WTC11 (cell line): ENCODE results near the gene UCP3. TPM values are rescaled to one million over a fixed set of nuclear protein-coding genes. Genes with fewer than 3 reads are reported as not detected.

Source experiments
- ATAC-seq: fragments of 200-7000 bp; cut with Tn5 transposase; 2 replicates; pipeline ENCODE4 v1.10.0; 2021; ENCODE audit warnings: mild to moderate bottlenecking, moderate library complexity
- CTCF ChIA-PET: fragments of 300-600 bp; sonication (Branson Sonifier 250); formaldehyde crosslinking; loops from one replicate; lab custom pipeline; 2021; ENCODE audit warnings: antibody characterized with exemption; lab: Charles Lee
- POLR2A ChIA-PET: fragments of 350-600 bp; sonication (Branson Sonifier 250); formaldehyde crosslinking; loops from one replicate; lab custom pipeline; 2021; ENCODE audit warnings: antibody characterized with exemption; lab: Charles Lee
- DNase-seq: peaks from one replicate; pipeline ENCODE4 v3.0.0; 2021; ENCODE audit warnings: low spot score
- H3K27ac Mint-ChIP-seq: 2 replicates; pipeline ENCODE4 v1.8.0; 2021; ENCODE audit warnings: mixed read lengths
- H3K27me3 Mint-ChIP-seq: 2 replicates; pipeline ENCODE4 v1.8.0; 2021; ENCODE audit warnings: low read depth, mild to moderate bottlenecking, moderate library complexity, mixed read lengths
- H3K36me3 Mint-ChIP-seq: 2 replicates; pipeline ENCODE4 v1.8.0; 2021; ENCODE audit warnings: mixed read lengths
- H3K4me1 Mint-ChIP-seq: 2 replicates; pipeline ENCODE4 v1.8.0; 2022; ENCODE audit warnings: mixed read lengths
- H3K4me3 Mint-ChIP-seq: 2 replicates; pipeline ENCODE4 v1.8.0; 2021; ENCODE audit warnings: mild to moderate bottlenecking, moderate library complexity, mixed read lengths
- H3K9me3 Mint-ChIP-seq: 2 replicates; pipeline ENCODE4 v1.8.0; 2021; ENCODE audit warnings: mixed read lengths
- CREB1 ChIP-seq: sonication (generic); formaldehyde crosslinking; IDR thresholded peaks from 2 replicates; pipeline ENCODE4 v1.8.0; 2023; ENCODE audit warnings: mild to moderate bottlenecking, missing genetic modification reagents
- E2F4 ChIP-seq: sonication (generic); formaldehyde crosslinking; IDR thresholded peaks from 2 replicates; pipeline ENCODE4 v1.8.1; 2022; ENCODE audit warnings: low read depth, mild to moderate bottlenecking, moderate library complexity, missing genetic modification reagents, borderline replicate concordance
- FOXP1 ChIP-seq: sonication (generic); formaldehyde crosslinking; IDR thresholded peaks from 2 replicates; pipeline ENCODE4 v1.8.0; 2022; ENCODE audit warnings: missing genetic modification reagents, mild to moderate bottlenecking, moderate library complexity, borderline replicate concordance
- GTF2I ChIP-seq: fragments of 250-450 bp; sonication (Bioruptor Pico); conservative IDR thresholded peaks from 2 replicates; pipeline ENCODE4 v1.4.0; 2021; ENCODE audit warnings: mild to moderate bottlenecking
- HMGXB4 ChIP-seq: sonication (generic); formaldehyde crosslinking; IDR thresholded peaks from 2 replicates; pipeline ENCODE4 v1.8.1; 2023; ENCODE audit warnings: mild to moderate bottlenecking, moderate library complexity, missing genetic modification reagents
- NFATC4 ChIP-seq: fragments of 250-450 bp; sonication (Bioruptor Pico); IDR thresholded peaks from 2 replicates; pipeline ENCODE4 v1.9.0; 2021; ENCODE audit warnings: mild to moderate bottlenecking
- NFE2L1 ChIP-seq: sonication (generic); formaldehyde crosslinking; IDR thresholded peaks from 2 replicates; pipeline ENCODE4 v1.8.1; 2023; ENCODE audit warnings: missing genetic modification reagents
- NFYB ChIP-seq: sonication (generic); formaldehyde crosslinking; conservative IDR thresholded peaks from 2 replicates; pipeline ENCODE4 v1.8.0; 2022; ENCODE audit warnings: low read depth, missing genetic modification reagents
- NR1H2 ChIP-seq: sonication (generic); formaldehyde crosslinking; IDR thresholded peaks from 2 replicates; pipeline ENCODE4 v1.9.0; 2021; ENCODE audit warnings: mild to moderate bottlenecking, moderate library complexity, missing genetic modification reagents
- OVOL2 ChIP-seq: fragments of 250-450 bp; sonication (Bioruptor Pico); IDR thresholded peaks from 2 replicates; pipeline ENCODE4 v1.9.0; 2021; ENCODE audit warnings: mild to moderate bottlenecking, borderline replicate concordance
- ZBTB43 ChIP-seq: sonication (generic); formaldehyde crosslinking; IDR thresholded peaks from 2 replicates; pipeline ENCODE4 v1.8.1; 2023; ENCODE audit warnings: mild to moderate bottlenecking, missing genetic modification reagents
- ZNF138 ChIP-seq: sonication (generic); formaldehyde crosslinking; conservative IDR thresholded peaks from 2 replicates; pipeline ENCODE4 v1.8.1; 2022; ENCODE audit warnings: mild to moderate bottlenecking, moderate library complexity, missing genetic modification reagents
- ZNF219 ChIP-seq: sonication (generic); formaldehyde crosslinking; IDR thresholded peaks from 2 replicates; pipeline ENCODE4 v1.8.0; 2023; ENCODE audit warnings: missing genetic modification reagents, mild to moderate bottlenecking, borderline replicate concordance
- ZNF317 ChIP-seq: sonication (generic); formaldehyde crosslinking; IDR thresholded peaks from 2 replicates; pipeline ENCODE4 v1.8.1; 2023; ENCODE audit warnings: low read depth, mild to moderate bottlenecking, moderate library complexity, missing genetic modification reagents, borderline replicate concordance
- ZNF423 ChIP-seq: fragments of 250-450 bp; sonication (Bioruptor Pico); IDR thresholded peaks from 2 replicates; pipeline ENCODE4 v2.1.2; 2022; ENCODE audit warnings: mild to moderate bottlenecking, moderate library complexity
- ZNF512 ChIP-seq: sonication (generic); formaldehyde crosslinking; IDR thresholded peaks from 2 replicates; pipeline ENCODE4 v1.8.1; 2022; ENCODE audit warnings: missing genetic modification reagents, borderline replicate concordance
- total RNA-seq: library from RNA; stranded (reverse); gene quantifications from 3 replicates; pipeline ENCODE4 v1.2.3, GENCODE V29; 2021
- TF ChIP-seq, protein P1 (sequence below): sonication (generic); formaldehyde crosslinking; IDR thresholded peaks from 2 replicates; pipeline ENCODE4 v1.8.1; 2023; ENCODE audit warnings: mild to moderate bottlenecking, missing genetic modification reagents, moderate library complexity
- TF ChIP-seq, protein P2 (sequence below): fragments of 250-450 bp; sonication (Bioruptor Pico); IDR thresholded peaks from 2 replicates; pipeline ENCODE4 v1.9.0; 2021; ENCODE audit warnings: mild to moderate bottlenecking
- TF ChIP-seq, protein P3 (sequence below): fragments of 250-450 bp; sonication (Bioruptor Pico); IDR thresholded peaks from 2 replicates; pipeline ENCODE4 v1.8.0; 2021; ENCODE audit warnings: mild to moderate bottlenecking
- TF ChIP-seq, protein P4 (sequence below): sonication (generic); formaldehyde crosslinking; IDR thresholded peaks from 2 replicates; pipeline ENCODE4 v1.8.1; 2022; ENCODE audit warnings: mild to moderate bottlenecking, moderate library complexity, missing genetic modification reagents

UCP3 gene
- total RNA-seq, 1 experiment from 2014 or later, result 0.55 TPM

DNA sequence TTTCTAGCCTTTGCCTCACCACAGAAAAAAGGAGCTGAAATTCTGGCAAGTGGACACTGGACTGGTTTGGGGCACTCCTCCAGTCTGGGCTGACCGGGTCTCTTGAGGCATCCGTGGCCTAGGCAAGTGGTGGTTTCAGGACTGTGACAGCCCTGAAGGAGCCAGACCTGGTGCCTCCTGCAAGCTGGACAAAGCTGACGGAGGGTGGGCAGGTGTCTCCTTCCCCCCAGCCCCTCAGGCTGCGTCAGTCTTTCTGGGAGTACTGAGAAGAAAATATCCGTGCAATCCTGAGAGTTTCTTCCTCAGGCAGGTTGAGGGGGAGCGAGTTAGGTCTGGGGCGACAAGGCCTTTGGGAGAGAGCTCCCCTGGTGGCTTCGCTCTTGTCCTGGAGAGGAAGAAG, 4.3 kb upstream of the UCP3 start:
- POLR2A ChIA-PET, result no interaction called here
- no peaks in the 10 kb centered on the region for H3K27me3 Mint-ChIP-seq
- no peak for DNase-seq
- TF ChIP-seq FOXP1 (CRISPR knock-in tag), result no peak
- TF ChIP-seq, protein P1, sequence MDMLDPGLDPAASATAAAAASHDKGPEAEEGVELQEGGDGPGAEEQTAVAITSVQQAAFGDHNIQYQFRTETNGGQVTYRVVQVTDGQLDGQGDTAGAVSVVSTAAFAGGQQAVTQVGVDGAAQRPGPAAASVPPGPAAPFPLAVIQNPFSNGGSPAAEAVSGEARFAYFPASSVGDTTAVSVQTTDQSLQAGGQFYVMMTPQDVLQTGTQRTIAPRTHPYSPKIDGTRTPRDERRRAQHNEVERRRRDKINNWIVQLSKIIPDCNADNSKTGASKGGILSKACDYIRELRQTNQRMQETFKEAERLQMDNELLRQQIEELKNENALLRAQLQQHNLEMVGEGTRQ (CRISPR knock-in tag), result no peak
- TF ChIP-seq NFE2L1 (CRISPR knock-in tag), result no peak
- TF ChIP-seq GTF2I, result no peak
- TF ChIP-seq NR1H2 (CRISPR knock-in tag), result no peak
- TF ChIP-seq, protein P2, sequence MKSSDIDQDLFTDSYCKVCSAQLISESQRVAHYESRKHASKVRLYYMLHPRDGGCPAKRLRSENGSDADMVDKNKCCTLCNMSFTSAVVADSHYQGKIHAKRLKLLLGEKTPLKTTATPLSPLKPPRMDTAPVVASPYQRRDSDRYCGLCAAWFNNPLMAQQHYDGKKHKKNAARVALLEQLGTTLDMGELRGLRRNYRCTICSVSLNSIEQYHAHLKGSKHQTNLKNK (CRISPR knock-in tag), result no peak
- no peak for TF ChIP-seq HMGXB4
- no peak for TF ChIP-seq OVOL2 (CRISPR knock-in tag)
- TF ChIP-seq, protein P3, sequence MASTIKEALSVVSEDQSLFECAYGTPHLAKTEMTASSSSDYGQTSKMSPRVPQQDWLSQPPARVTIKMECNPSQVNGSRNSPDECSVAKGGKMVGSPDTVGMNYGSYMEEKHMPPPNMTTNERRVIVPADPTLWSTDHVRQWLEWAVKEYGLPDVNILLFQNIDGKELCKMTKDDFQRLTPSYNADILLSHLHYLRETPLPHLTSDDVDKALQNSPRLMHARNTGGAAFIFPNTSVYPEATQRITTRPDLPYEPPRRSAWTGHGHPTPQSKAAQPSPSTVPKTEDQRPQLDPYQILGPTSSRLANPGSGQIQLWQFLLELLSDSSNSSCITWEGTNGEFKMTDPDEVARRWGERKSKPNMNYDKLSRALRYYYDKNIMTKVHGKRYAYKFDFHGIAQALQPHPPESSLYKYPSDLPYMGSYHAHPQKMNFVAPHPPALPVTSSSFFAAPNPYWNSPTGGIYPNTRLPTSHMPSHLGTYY (CRISPR knock-in tag), result no peak
- no peak for TF ChIP-seq NFYB (CRISPR knock-in tag)
- no peak for TF ChIP-seq CREB1 (CRISPR knock-in tag)
- no peak for TF ChIP-seq E2F4 (CRISPR knock-in tag)
- TF ChIP-seq, all 79 proteins: peak for 0
- H3K36me3 Mint-ChIP-seq, result peaks cover 7% of the 10 kb centered on the region
- H3K27ac Mint-ChIP-seq, result no peak overlapping the region
- no peaks in the 10 kb centered on the region for H3K9me3 Mint-ChIP-seq
- H3K4me1 Mint-ChIP-seq, result peaks cover 7% of the 10 kb centered on the region
- no peak for ATAC-seq
- no peak overlapping the region for H3K4me3 Mint-ChIP-seq
- CTCF ChIA-PET, result no interaction called here

DNA sequence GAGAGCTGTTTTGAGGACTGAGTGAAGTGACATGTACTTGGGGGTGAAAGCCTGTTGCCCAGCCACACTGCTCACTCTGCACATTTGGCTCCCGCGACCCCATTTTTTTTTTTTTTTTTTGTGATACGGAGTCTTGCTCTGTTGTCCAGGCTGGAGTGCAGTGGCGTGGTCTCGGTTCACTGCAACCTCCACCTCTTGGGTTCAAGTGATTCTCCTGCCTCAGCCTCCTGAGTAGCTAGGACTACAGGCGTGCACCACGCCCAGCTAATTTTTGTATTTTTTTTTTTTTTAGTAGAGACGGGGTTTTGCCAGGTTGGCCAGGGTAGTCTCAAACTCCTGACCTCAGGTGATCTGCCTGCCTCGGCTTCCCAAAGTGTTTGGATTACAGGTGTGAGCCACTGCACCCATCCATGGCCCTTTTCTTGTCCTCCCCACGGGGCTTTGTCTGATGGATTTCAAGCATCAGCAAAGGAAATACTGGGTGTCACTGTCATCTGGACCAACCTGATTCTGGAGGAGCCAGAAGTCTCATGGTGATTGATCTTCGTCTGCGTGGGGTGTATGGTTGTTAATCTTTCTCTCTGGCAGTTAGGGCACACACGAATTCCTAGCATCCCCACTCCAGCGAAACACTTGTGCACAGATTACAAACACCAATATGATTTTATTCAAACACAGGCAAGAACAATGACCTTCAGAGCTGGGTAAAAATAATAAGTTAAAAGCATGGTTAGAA, 3.4 kb upstream of the UCP3 start:
- Mint-ChIP-seq H3K27me3 (no peaks in the 10 kb centered on the region), H3K27ac (no peak overlapping the region), H3K4me3 (no peak overlapping the region), H3K36me3 (peaks cover 7% of the 10 kb centered on the region), H3K9me3 (no peaks in the 10 kb centered on the region), H3K4me1 (peaks cover 7% of the 10 kb centered on the region)
- DNase-seq, result no peak
- ATAC-seq, result no peak
- ChIA-PET POLR2A (no interaction called here), CTCF (no interaction called here)
- TF ChIP-seq NFATC4 (CRISPR knock-in tag) (no peak), ZNF512 (CRISPR knock-in tag) (no peak), ZNF317 (CRISPR knock-in tag) (no peak), FOXP1 (CRISPR knock-in tag) (no peak), ZNF138 (CRISPR knock-in tag) (no peak), ZBTB43 (no peak), ZNF423 (CRISPR knock-in tag) (no peak), ZNF219 (CRISPR knock-in tag) (no peak)
- TF ChIP-seq, protein P4, sequence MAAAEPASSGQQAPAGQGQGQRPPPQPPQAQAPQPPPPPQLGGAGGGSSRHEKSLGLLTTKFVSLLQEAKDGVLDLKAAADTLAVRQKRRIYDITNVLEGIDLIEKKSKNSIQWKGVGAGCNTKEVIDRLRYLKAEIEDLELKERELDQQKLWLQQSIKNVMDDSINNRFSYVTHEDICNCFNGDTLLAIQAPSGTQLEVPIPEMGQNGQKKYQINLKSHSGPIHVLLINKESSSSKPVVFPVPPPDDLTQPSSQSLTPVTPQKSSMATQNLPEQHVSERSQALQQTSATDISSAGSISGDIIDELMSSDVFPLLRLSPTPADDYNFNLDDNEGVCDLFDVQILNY (CRISPR knock-in tag), result no peak
